Endothelial cell of umbilical vein (primary cell): ENCODE data around the gene ZHX3. TPM values are rescaled to one million over a fixed set of nuclear protein-coding genes. Genes with fewer than 3 reads are reported as not detected.

ENCODE experiments used
- BruUV-seq: library from RNA; stranded (reverse); fragments of 400-500 nt; replicated peaks from 2 replicates; lab custom pipeline; 2021; lab: Mats Ljungman, UMichigan
- CTCF ChIA-PET: fragments of 300-600, 350-600 bp; sonication (Branson Sonifier 250); formaldehyde crosslinking; loops from one replicate; lab custom pipeline; 2021; ENCODE audit warnings: antibody characterized with exemption, inconsistent platforms; lab: Charles Lee
- POLR2A ChIA-PET: fragments of 300-600, 350-600 bp; sonication (Branson Sonifier 250); formaldehyde crosslinking; loops from one replicate; lab custom pipeline; 2021; ENCODE audit warnings: antibody characterized with exemption, inconsistent platforms; lab: Charles Lee
- DNase-seq: peaks from one replicate; pipeline ENCODE4 v3.0.0-alpha.2; 2011; ENCODE audit warnings: low read depth, low spot score
- FAIRE-seq: peaks from 2 replicates; lab custom pipeline; 2011; peaks lifted over from hg19 to GRCh38; lab: Jason Lieb, UNC
- H2AFZ ChIP-seq: 2 replicates; pipeline ENCODE4 v1.6.0; 2012; ENCODE audit warnings: low read depth, low read length, control low read depth, inconsistent platforms
- H3K27ac ChIP-seq: 2 replicates; pipeline ENCODE4 v1.5.1; 2011; ENCODE audit warnings: low read depth, mild to moderate bottlenecking, control low read depth, low read length, moderate library complexity; ENCODE audit not compliant: insufficient read depth
- H3K27me3 ChIP-seq, 2 experiments: 2 replicates each; pipeline versions ENCODE4 v1.6.0 to v1.6.1; 2011; ENCODE audit warnings: low read length in 2 of 2, mixed read lengths in 1 of 2; ENCODE audit not compliant: control insufficient read depth in 2 of 2, insufficient read depth in 2 of 2
- H3K36me3 ChIP-seq, 2 experiments: 2 replicates in 1 of 2; 3 replicates in 1 of 2; pipeline ENCODE4 v1.5.1; 2011; ENCODE audit warnings: low read length in 2 of 2, mild to moderate bottlenecking in 1 of 2, moderate library complexity in 1 of 2; ENCODE audit not compliant: control insufficient read depth in 2 of 2, insufficient read depth in 2 of 2; ENCODE audit errors: extremely low read depth in 1 of 2
- H3K4me1 ChIP-seq: 3 replicates; pipeline ENCODE4 v1.5.1; 2011; ENCODE audit warnings: mild to moderate bottlenecking, low read length; ENCODE audit not compliant: control insufficient read depth, insufficient read depth; ENCODE audit errors: extremely low read depth
- H3K4me2 ChIP-seq: 2 replicates; pipeline ENCODE4 v1.6.1; 2011; ENCODE audit warnings: low read length, control low read depth, mixed read lengths; ENCODE audit not compliant: insufficient read depth
- H3K4me3 ChIP-seq, 3 experiments: fragments of 200-600 bp in 1 of 3; sonication (generic), shearing (Covaris generic) in 1 of 3; replicated peaks in 1 of 3; 2 replicates each; pipeline ENCODE4 v1.5.1; 2011 to 2016; ENCODE audit warnings: control low read depth in 3 of 3, low read length in 3 of 3, mild to moderate bottlenecking in 2 of 3, inconsistent platforms in 1 of 3, low read depth in 1 of 3, moderate library complexity in 1 of 3; ENCODE audit not compliant: insufficient read depth in 1 of 3
- H3K79me2 ChIP-seq: 2 replicates; pipeline ENCODE4 v1.6.0; 2012; ENCODE audit warnings: low read length, inconsistent platforms; ENCODE audit not compliant: control insufficient read depth, insufficient read depth
- H3K9ac ChIP-seq: replicated peaks from 2 replicates; pipeline ENCODE3; 2011; ENCODE audit warnings: low read length, control low read depth; ENCODE audit not compliant: insufficient read depth; ENCODE audit errors: extremely low read depth
- H3K9me1 ChIP-seq: replicated peaks from 3 replicates; pipeline ENCODE4 v1.6.0; 2011; ENCODE audit warnings: mild to moderate bottlenecking, low read length; ENCODE audit not compliant: control insufficient read depth, insufficient read depth; ENCODE audit errors: extremely low read depth
- H3K9me3 ChIP-seq: replicated peaks from 2 replicates; pipeline ENCODE4 v1.5.1; 2012; ENCODE audit warnings: low read length, inconsistent platforms; ENCODE audit not compliant: control insufficient read depth, insufficient read depth
- H4K20me1 ChIP-seq: replicated peaks from 2 replicates; pipeline ENCODE3; 2011; ENCODE audit warnings: mild to moderate bottlenecking, low read length; ENCODE audit not compliant: control insufficient read depth, insufficient read depth; ENCODE audit errors: extremely low read depth
- CTCF ChIP-seq, 2 donors: IDR thresholded peaks; 1 replicate in 1 of 2; 2 replicates in 1 of 2; pipeline ENCODE4 v1.5.1; 2011; ENCODE audit warnings: low read length in 2 of 2, mild to moderate bottlenecking in 2 of 2, moderate library complexity in 2 of 2, control low read depth in 1 of 2, inconsistent platforms in 1 of 2, low read depth in 1 of 2; ENCODE audit not compliant: insufficient read depth in 1 of 2; ENCODE audit errors: extremely low read depth in 1 of 2
- EZH2 ChIP-seq: IDR thresholded peaks from 2 replicates; pipeline ENCODE4 v1.6.1; 2012; ENCODE audit warnings: borderline replicate concordance, low read depth, mild to moderate bottlenecking, moderate library complexity, low read length, inconsistent platforms; ENCODE audit not compliant: severe bottlenecking
- FOS ChIP-seq: IDR thresholded peaks from 2 replicates; pipeline ENCODE4 v1.6.1; 2011; ENCODE audit warnings: mild to moderate bottlenecking, low read length, moderate library complexity, borderline replicate concordance; ENCODE audit not compliant: insufficient read depth
- GATA2 ChIP-seq: IDR thresholded peaks from 2 replicates; pipeline ENCODE4 v1.7.0; 2011; ENCODE audit warnings: low read depth, mild to moderate bottlenecking, moderate library complexity, mixed read lengths, low read length; ENCODE audit not compliant: insufficient read length, insufficient read depth
- JUN ChIP-seq: IDR thresholded peaks from 2 replicates; pipeline ENCODE4 v1.6.1; 2011; ENCODE audit warnings: borderline replicate concordance, low read depth; ENCODE audit not compliant: insufficient read length, insufficient read depth
- MAX ChIP-seq: IDR thresholded peaks from 2 replicates; pipeline ENCODE4 v1.6.1; 2011; ENCODE audit not compliant: insufficient read depth, insufficient read length
- MYC ChIP-seq: IDR thresholded peaks from one replicate; pipeline ENCODE4 v1.6.1; 2011; ENCODE audit warnings: mild to moderate bottlenecking, low read depth, low read length
- POLR2A ChIP-seq: IDR thresholded peaks from 2 replicates; pipeline ENCODE4 v1.6.1; 2012; ENCODE audit warnings: low read depth, mild to moderate bottlenecking, control low read depth, low read length
- POLR2AphosphoS5 ChIP-seq: IDR thresholded peaks from 2 replicates; pipeline ENCODE4 v1.6.1; 2012; ENCODE audit warnings: low read depth, mild to moderate bottlenecking, control low read depth, low read length, moderate library complexity; ENCODE audit not compliant: insufficient read depth
- dilution Hi-C: fragments of 300-500 bp; cut with MboI; formaldehyde crosslinking; loops from one replicate; pipeline ENCODE4 v1.15.0; 2019; ENCODE audit warnings: low sequenced_read_pairs; ENCODE audit not compliant: extremely low pct_ligation_motif_present
- intact Hi-C: fragments of 100-400 bp; cut with micrococcal nuclease; formaldehyde crosslinking; loops from one replicate; pipeline ENCODE4 v1.10.0; 2022
- polyA plus RNA-seq, 4 experiments: library from polyadenylated mRNA; depleted of rRNA in 3 of 4; stranded (reverse) in 3 of 4; unstranded in 1 of 4; fragments of >200 nt; gene quantifications; 2 replicates each; pipeline versions ENCODE4 v1.2.1 to v1.2.3, GENCODE V29; 2011 to 2012; ENCODE audit warnings: missing spikeins in 1 of 4
- total RNA-seq: library from RNA; stranded (reverse); gene quantifications from 2 replicates; pipeline ENCODE4 v1.2.3, GENCODE V29; 2021

ZHX3 gene
- total and polyA plus RNA-seq, 2 donors (not counting 3 experiments of a cell fraction or from before 2014, with no cell fraction given) = 7.4 to 17.8 TPM

GRCh38 chr20:41365777-41366545 is 48.4 kb upstream of the ZHX3 start:
- Histone ChIP-seq H3K4me1 (no peaks in the 10 kb centered on the region), H3K27ac (no peak overlapping the region), H3K4me2 (no peak overlapping the region), H3K9me1 (no peaks in the 10 kb centered on the region), H3K27me3 (peaks cover 27 to 34% of the 10 kb centered on the region in 2 experiments), H3K9ac (no peak overlapping the region), H4K20me1 (no peaks in the 10 kb centered on the region), H3K9me3 (no peaks in the 10 kb centered on the region), H2AFZ (no peak overlapping the region), H3K36me3 (no peaks in the 10 kb centered on the region), H3K4me3 (peak overlapping the region in 1 of 3 experiments; percentile 19), H3K79me2 (no peaks in the 10 kb centered on the region)
- intact Hi-C loops (no loop called here), dilution Hi-C loops (no loop called here)
- BruUV-seq = no TSS peak
- ChIA-PET POLR2A (no interaction called here), CTCF (interaction anchor here (0.5 kb wide), 1 partner anchor 260 kb away, joined by 3 read pairs; no protein-coding TSS in a partner anchor)
- FAIRE-seq (no peak), DNase-seq (no peak)
- TF ChIP-seq MAX (no peak), EZH2 (peak; percentile 82), GATA2 (no peak), POLR2AphosphoS5 (no peak)

GRCh38 chr20:41364967-41365765 is 47.6 kb upstream of the ZHX3 start:
- ChIA-PET CTCF (interaction anchor here (0.5 to 1.5 kb wide), 2 partner anchors 192 to 261 kb away, joined by 3 to 8 read pairs; no protein-coding TSS in a partner anchor), POLR2A (no interaction called here)
- Histone ChIP-seq H3K27me3 (peaks cover 27 to 34% of the 10 kb centered on the region in 2 experiments), H4K20me1 (no peaks in the 10 kb centered on the region), H3K9me3 (no peaks in the 10 kb centered on the region), H3K27ac (no peak overlapping the region), H3K4me1 (no peaks in the 10 kb centered on the region), H3K9me1 (no peaks in the 10 kb centered on the region), H3K79me2 (no peaks in the 10 kb centered on the region), H2AFZ (no peak overlapping the region), H3K4me2 (no peak overlapping the region), H3K4me3 (no peak overlapping the region), H3K36me3 (no peaks in the 10 kb centered on the region), H3K9ac (no peak overlapping the region)
- BruUV-seq = no TSS peak
- FAIRE-seq = no peak
- dilution Hi-C loops (no loop called here), intact Hi-C loops (no loop called here)
- no peak for DNase-seq
- TF ChIP-seq FOS (no peak), MYC (no peak), POLR2AphosphoS5 (no peak), CTCF (IDR thresholded peaks at IDR 0.05; ENCODE audit: extremely low read depth in 1 of 2, insufficient read depth in 1 of 2, low read depth in 1 of 2, low read length in 2 of 2) (no peak), POLR2A (no peak), EZH2 (no peak), MAX (no peak), JUN (no peak)
